Sigmoid colon (tissue), 7 donors: ENCODE measurements around the gene PUS7L. TPM values are rescaled to one million over a fixed set of nuclear protein-coding genes. Genes with fewer than 3 reads are reported as not detected.

Experiments used
- DNase-seq: peaks from one replicate; pipeline ENCODE4 v3.0.0-alpha.2; 2019
- H3K27ac ChIP-seq, 4 donors: fragments of 200-600 bp; sonication (generic); one replicate each; pipeline ENCODE4 v1.5.1; 2016 to 2019; ENCODE audit warnings: mild to moderate bottlenecking in 1 of 4
- H3K27me3 ChIP-seq, 3 donors: fragments of 200-600 bp; sonication (generic); one replicate each; pipeline ENCODE4 v1.5.1; 2019; ENCODE audit warnings: mild to moderate bottlenecking in 1 of 3
- H3K36me3 ChIP-seq, 4 donors: fragments of 200-600 bp; sonication (generic); one replicate each; pipeline ENCODE4 v1.5.1; 2016 to 2019
- H3K4me1 ChIP-seq, 4 donors: fragments of 200-600 bp; sonication (generic); one replicate each; pipeline ENCODE4 v1.5.1; 2017 to 2019
- H3K4me3 ChIP-seq, 4 donors: fragments of 200-600 bp; sonication (generic); one replicate each; pipeline ENCODE4 v1.5.1; 2017 to 2019; ENCODE audit warnings: mild to moderate bottlenecking in 2 of 4, moderate library complexity in 1 of 4
- H3K9me3 ChIP-seq, 4 donors: fragments of 200-600 bp in 3 of 4; sonication (generic) in 3 of 4; one replicate each; pipeline versions ENCODE4 v1.5.1 to v1.6.1; 2013 to 2019
- EP300 ChIP-seq, 4 donors: sonication (generic); formaldehyde crosslinking; IDR thresholded peaks; one replicate each; pipeline ENCODE4 v1.6.1; 2017; ENCODE audit warnings: antibody characterized with exemption in 4 of 4
- POLR2A ChIP-seq, 2 donors: fragments of 450-650 bp; IDR thresholded peaks; one replicate each; pipeline ENCODE4 v1.6.1; 2016; ENCODE audit warnings: antibody characterized with exemption in 2 of 2, mild to moderate bottlenecking in 2 of 2, moderate library complexity in 2 of 2
- POLR2AphosphoS5 ChIP-seq, 4 donors: sonication (generic); formaldehyde crosslinking; IDR thresholded peaks; one replicate each; pipeline ENCODE4 v1.6.1; 2017; ENCODE audit warnings: antibody characterized with exemption in 4 of 4
- WGBS, 2 donors: extraction: QIAGEN DNeasy Blood & Tissue Kit; methylation state at CpG; one replicate each; pipeline ENCODE4 v1.1.7; 2013; 5-methylcytosine and 5-hydroxymethylcytosine counted together
- intact Hi-C: fragments of 100-400 bp; cut with DNase I; formaldehyde crosslinking; loops from one replicate; pipeline ENCODE4 v1.15.1; 2023
- polyA plus RNA-seq, 3 donors: library from polyadenylated mRNA; stranded (reverse); fragments of 200-250 nt; gene quantifications; one replicate each; pipeline ENCODE4 v1.2.3, GENCODE V29; 2013
- total RNA-seq, 4 donors: library from RNA; depleted of rRNA; stranded (reverse); fragments of >200 nt; gene quantifications; one replicate each; pipeline ENCODE4 v1.1.0, GENCODE V29; 2016
- TF ChIP-seq, protein P1 (sequence below), 4 experiments: fragments of 450-650 bp in 3 of 4; fragments of 200-600 bp in 1 of 4; IDR thresholded peaks; one replicate each; pipeline ENCODE4 v1.5.1; 2016 to 2019; ENCODE audit warnings: antibody characterized with exemption in 4 of 4, mild to moderate bottlenecking in 3 of 4, moderate library complexity in 2 of 4
- donor health status: healthy with polysubstance abuse.
- donor health status: Bipolar disorder and iron deficiency.
- donor health status: healthy.

The PUS7L gene, protein sequence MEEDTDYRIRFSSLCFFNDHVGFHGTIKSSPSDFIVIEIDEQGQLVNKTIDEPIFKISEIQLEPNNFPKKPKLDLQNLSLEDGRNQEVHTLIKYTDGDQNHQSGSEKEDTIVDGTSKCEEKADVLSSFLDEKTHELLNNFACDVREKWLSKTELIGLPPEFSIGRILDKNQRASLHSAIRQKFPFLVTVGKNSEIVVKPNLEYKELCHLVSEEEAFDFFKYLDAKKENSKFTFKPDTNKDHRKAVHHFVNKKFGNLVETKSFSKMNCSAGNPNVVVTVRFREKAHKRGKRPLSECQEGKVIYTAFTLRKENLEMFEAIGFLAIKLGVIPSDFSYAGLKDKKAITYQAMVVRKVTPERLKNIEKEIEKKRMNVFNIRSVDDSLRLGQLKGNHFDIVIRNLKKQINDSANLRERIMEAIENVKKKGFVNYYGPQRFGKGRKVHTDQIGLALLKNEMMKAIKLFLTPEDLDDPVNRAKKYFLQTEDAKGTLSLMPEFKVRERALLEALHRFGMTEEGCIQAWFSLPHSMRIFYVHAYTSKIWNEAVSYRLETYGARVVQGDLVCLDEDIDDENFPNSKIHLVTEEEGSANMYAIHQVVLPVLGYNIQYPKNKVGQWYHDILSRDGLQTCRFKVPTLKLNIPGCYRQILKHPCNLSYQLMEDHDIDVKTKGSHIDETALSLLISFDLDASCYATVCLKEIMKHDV
- 10 to 100 TPM in 1 of 4 donors, 1 to 10 TPM in 3; 6.3 to 17.1 (median 8.9) TPM for total RNA-seq
- polyA plus RNA-seq = 1 to 10 TPM; 1.2 to 3.7 (median 3.5) TPM

DNA sequence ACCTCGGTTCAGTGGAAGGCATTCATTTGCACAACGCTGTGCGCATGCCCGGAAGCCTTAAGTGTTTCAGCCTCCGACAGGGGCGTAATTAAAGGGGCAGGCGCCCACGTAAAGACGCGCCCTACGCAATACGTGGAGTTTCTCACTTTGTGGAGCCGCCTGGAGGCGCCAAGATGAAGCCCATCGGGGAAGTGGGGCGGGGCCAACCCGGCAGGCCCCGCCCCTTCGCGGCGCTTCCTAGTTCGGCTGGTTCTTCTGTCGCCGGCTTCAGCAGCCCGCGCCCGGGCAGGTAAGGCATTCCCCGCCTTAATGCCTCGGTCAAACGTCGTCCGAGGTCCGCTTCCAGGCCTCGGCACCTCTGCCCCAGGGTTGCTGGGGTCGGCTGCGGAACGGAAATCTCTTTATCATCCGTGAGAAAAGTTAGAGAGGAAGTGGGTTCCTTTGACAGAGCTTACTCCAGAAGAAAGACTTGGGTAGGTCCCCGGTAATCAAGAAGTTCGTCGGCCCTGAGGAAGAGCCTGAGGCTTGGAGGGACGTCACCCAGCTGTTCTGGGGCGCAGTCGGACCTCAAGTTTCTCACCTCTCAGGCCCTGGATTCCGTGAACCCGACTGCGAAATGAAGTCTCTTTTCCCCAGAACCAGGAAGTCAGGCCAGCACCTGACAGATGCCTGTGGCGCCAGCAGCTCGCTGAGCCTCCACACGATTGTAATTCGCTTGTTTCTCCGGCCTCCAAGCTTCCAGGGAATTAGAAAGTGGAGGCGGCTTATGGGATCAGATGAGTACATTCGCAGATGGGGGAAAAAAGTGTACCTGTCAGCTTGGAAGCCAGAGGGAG lies at the start of gene PUS7L, which contains the start of gene IRAK4:
Gene PUS7L, minus strand, starts transcription at position 63 of the 836 bp plus-strand sequence. CDS start 3,545 bp downstream, outside the sequence.
Gene IRAK4, plus strand, starts transcription at position 224 of the 836 bp plus-strand sequence. CDS start 9,161 bp downstream, outside the sequence.
- Histone ChIP-seq H3K4me3 (peak within 1 kb of the TSS; percentile 51 to 77 (median 70)), H3K4me1 (peaks cover 0 to 30% (median 20%) of the 10 kb centered on the region in 4 donors), H3K9me3 (no peaks in the 10 kb centered on the region), H3K36me3 (peaks cover 0 to 12% (median 0%) of the 10 kb centered on the region in 4 donors), H3K27ac (peak within 1 kb of the TSS; percentile 81 to 90 (median 82)), H3K27me3 (no peaks in the 10 kb centered on the region)
- peak; percentile 55 to 65 for TF ChIP-seq POLR2A (IDR thresholded peaks at IDR 0.05)
- TF ChIP-seq, protein P1, sequence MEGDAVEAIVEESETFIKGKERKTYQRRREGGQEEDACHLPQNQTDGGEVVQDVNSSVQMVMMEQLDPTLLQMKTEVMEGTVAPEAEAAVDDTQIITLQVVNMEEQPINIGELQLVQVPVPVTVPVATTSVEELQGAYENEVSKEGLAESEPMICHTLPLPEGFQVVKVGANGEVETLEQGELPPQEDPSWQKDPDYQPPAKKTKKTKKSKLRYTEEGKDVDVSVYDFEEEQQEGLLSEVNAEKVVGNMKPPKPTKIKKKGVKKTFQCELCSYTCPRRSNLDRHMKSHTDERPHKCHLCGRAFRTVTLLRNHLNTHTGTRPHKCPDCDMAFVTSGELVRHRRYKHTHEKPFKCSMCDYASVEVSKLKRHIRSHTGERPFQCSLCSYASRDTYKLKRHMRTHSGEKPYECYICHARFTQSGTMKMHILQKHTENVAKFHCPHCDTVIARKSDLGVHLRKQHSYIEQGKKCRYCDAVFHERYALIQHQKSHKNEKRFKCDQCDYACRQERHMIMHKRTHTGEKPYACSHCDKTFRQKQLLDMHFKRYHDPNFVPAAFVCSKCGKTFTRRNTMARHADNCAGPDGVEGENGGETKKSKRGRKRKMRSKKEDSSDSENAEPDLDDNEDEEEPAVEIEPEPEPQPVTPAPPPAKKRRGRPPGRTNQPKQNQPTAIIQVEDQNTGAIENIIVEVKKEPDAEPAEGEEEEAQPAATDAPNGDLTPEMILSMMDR (IDR thresholded peaks at IDR 0.05) = peak in 3 of 4 experiments; percentile 14 to 48 (median 23)
- peak; percentile 55 to 83 (median 70) for TF ChIP-seq POLR2AphosphoS5 (IDR thresholded peaks at IDR 0.05)
- peak in 1 of 4 donors; percentile 16 for TF ChIP-seq EP300 (IDR thresholded peaks at IDR 0.05)
- WGBS, 2 donors = 0% methylated on average over 54 of the region's 54 CpGs
- intact Hi-C loops = loop anchor here (1.0 to 5.0 kb wide), 3 partner anchors 47 to 1167 kb away; partner anchors contain the start of gene TWF1
- peak; percentile 98 for DNase-seq

DNA sequence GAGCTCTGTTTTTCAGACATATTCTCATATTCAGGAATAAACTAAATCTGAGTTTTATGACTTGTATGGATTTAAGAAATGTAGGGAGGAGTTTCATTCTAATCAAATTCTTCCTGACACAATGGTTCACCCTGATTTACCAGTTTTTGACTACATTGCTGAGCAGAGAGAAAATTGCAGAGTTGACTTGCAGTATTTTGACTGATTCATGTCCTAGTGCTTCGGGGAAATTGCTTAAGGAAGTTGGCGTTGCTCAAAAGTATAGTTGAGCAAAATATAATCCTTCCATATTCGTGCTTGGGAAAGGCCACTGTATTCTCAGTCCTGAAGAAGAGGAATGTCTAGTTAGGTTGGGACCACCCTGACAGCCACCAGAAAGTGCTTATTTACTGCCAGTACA lies 48.8 kb upstream of the PUS7L start:
- H3K4me3 ChIP-seq = no peak overlapping the region
- intact Hi-C loops = no loop called here
- peak overlapping the region in 3 of 4 donors; percentile 95 to 96 (median 95) for H3K27ac ChIP-seq
- peaks cover 0 to 33% (median 26%) of the 10 kb centered on the region in 4 donors for H3K4me1 ChIP-seq
- no peak for DNase-seq
- no peaks in the 10 kb centered on the region for H3K9me3 ChIP-seq
- 90% methylated on average over 3 of the region's 3 CpGs for WGBS, 2 donors
- TF ChIP-seq, protein P1 (IDR thresholded peaks at IDR 0.05) = no peak
- TF ChIP-seq EP300 (IDR thresholded peaks at IDR 0.05) = no peak
- TF ChIP-seq POLR2A (IDR thresholded peaks at IDR 0.05) = no peak
- no peak for TF ChIP-seq POLR2AphosphoS5 (IDR thresholded peaks at IDR 0.05)
- H3K27me3 ChIP-seq = no peaks in the 10 kb centered on the region
- H3K36me3 ChIP-seq = no peaks in the 10 kb centered on the region

DNA sequence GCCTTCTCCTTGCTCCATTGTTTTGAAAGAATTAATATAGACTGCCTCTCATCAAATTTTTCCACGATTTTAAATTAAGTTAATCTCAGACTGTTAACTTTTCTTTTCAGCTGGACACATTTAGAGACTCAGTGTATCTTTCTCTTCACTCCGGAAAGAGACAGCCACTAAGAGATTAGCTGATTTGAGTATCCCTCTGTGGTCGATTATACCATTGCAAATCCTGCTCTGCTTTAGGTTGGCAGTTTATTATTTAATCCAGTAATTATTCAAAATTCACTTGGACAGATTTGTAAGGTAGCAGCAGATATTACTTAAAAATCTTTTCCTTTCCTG lies 48.1 kb upstream of the PUS7L start:
- peak overlapping the region; percentile 80 to 97 (median 90) for H3K4me3 ChIP-seq
- WGBS, 2 donors = 3 to 5% methylated on average over 3 of the region's 3 CpGs
- H3K9me3 ChIP-seq = no peaks in the 10 kb centered on the region
- H3K4me1 ChIP-seq = peaks cover 0 to 33% (median 26%) of the 10 kb centered on the region in 4 donors
- intact Hi-C loops = loop anchor here (1.0 kb wide), 3 partner anchors 29 to 76 kb away; no protein-coding TSS in a partner anchor
- DNase-seq = no peak
- TF ChIP-seq, protein P1 (IDR thresholded peaks at IDR 0.05) = no peak
- TF ChIP-seq POLR2AphosphoS5 (IDR thresholded peaks at IDR 0.05) = no peak
- no peak for TF ChIP-seq EP300 (IDR thresholded peaks at IDR 0.05)
- no peak for TF ChIP-seq POLR2A (IDR thresholded peaks at IDR 0.05)
- H3K27me3 ChIP-seq = no peaks in the 10 kb centered on the region
- H3K36me3 ChIP-seq = peaks cover 0 to 5% (median 3%) of the 10 kb centered on the region in 4 donors
- peak overlapping the region; percentile 95 to 97 (median 96) for H3K27ac ChIP-seq
